Naive thymus-derived CD4-positive, alpha-beta T cell (primary cell): Measurements from ENCODE around the gene EIF1. TPM values are rescaled to one million over a fixed set of nuclear protein-coding genes. Genes with fewer than 3 reads are reported as not detected.

Experiments
- ATAC-seq: fragments of 150-1000 bp; cut with Tn5 transposase; 2 replicates; pipeline ENCODE4 v1.10.0; 2021; ENCODE audit warnings: mild to moderate bottlenecking, moderate library complexity
- CTCF ChIA-PET: fragments of 350-600 bp; sonication (Branson Sonifier 250); formaldehyde crosslinking; loops from one replicate; lab custom pipeline; 2021; ENCODE audit warnings: antibody characterized with exemption; lab: Charles Lee
- POLR2A ChIA-PET: fragments of 350-600 bp; sonication (Branson Sonifier 250); formaldehyde crosslinking; loops from one replicate; lab custom pipeline; 2021; ENCODE audit warnings: antibody characterized with exemption, inconsistent platforms; lab: Charles Lee
- DNase-seq, 9 donors: peaks; one replicate each; pipeline versions ENCODE4 v3.0.0 to v3.0.0-alpha.2; 2020 to 2022; ENCODE audit warnings: mixed read lengths in 1 of 9
- H3K27ac ChIP-seq: one replicate; pipeline ENCODE4 v1.7.0; 2013; ENCODE audit warnings: mild to moderate bottlenecking, low read depth, low read length, moderate library complexity
- H3K27me3 ChIP-seq, 2 donors: one replicate each; pipeline ENCODE4 v1.7.0; 2013; ENCODE audit warnings: low read length in 2 of 2, mild to moderate bottlenecking in 2 of 2, moderate library complexity in 2 of 2; ENCODE audit not compliant: control insufficient read depth in 2 of 2, insufficient read depth in 2 of 2
- H3K36me3 ChIP-seq, 3 experiments: 1 replicate in 2 of 3; 2 replicates in 1 of 3; pipeline ENCODE4 v1.7.0; 2013; ENCODE audit warnings: low read length in 3 of 3, mild to moderate bottlenecking in 3 of 3, moderate library complexity in 1 of 3; ENCODE audit not compliant: insufficient read depth in 3 of 3, control insufficient read depth in 2 of 3
- H3K4me1 ChIP-seq, 2 donors: one replicate each; pipeline ENCODE4 v1.7.0; 2013; ENCODE audit warnings: low read length in 2 of 2, mild to moderate bottlenecking in 2 of 2, moderate library complexity in 1 of 2; ENCODE audit not compliant: control insufficient read depth in 2 of 2, insufficient read depth in 2 of 2
- H3K4me3 ChIP-seq: 2 replicates; pipeline ENCODE4 v1.7.0; 2013; ENCODE audit warnings: mild to moderate bottlenecking, low read length
- H3K9me3 ChIP-seq, 3 experiments: 1 replicate in 2 of 3; 2 replicates in 1 of 3; pipeline ENCODE4 v1.7.0; 2013; ENCODE audit warnings: low read length in 3 of 3; ENCODE audit not compliant: control insufficient read depth in 2 of 3
- H3K27ac Mint-ChIP-seq, 9 donors: one replicate each; pipeline ENCODE4 v1.8.0; 2020 to 2022; ENCODE audit warnings: mixed read lengths in 9 of 9, mild to moderate bottlenecking in 8 of 9, moderate library complexity in 5 of 9, inconsistent platforms in 2 of 9
- H3K27me3 Mint-ChIP-seq, 5 donors: one replicate each; pipeline ENCODE4 v1.8.0; 2021 to 2022; ENCODE audit warnings: mixed read lengths in 5 of 5, mild to moderate bottlenecking in 1 of 5
- H3K36me3 Mint-ChIP-seq, 5 donors: one replicate each; pipeline ENCODE4 v1.8.0; 2020 to 2022; ENCODE audit warnings: mixed read lengths in 5 of 5, mild to moderate bottlenecking in 3 of 5, inconsistent platforms in 1 of 5
- H3K4me1 Mint-ChIP-seq, 7 donors: one replicate each; pipeline ENCODE4 v1.8.0; 2020 to 2022; ENCODE audit warnings: mixed read lengths in 7 of 7, mild to moderate bottlenecking in 3 of 7, inconsistent platforms in 1 of 7
- H3K4me3 Mint-ChIP-seq, 10 donors: one replicate each; pipeline ENCODE4 v1.8.0; 2020 to 2022; ENCODE audit warnings: mild to moderate bottlenecking in 10 of 10, mixed read lengths in 10 of 10, moderate library complexity in 6 of 10, inconsistent platforms in 2 of 10
- H3K9me3 Mint-ChIP-seq, 11 donors: one replicate each; pipeline ENCODE4 v1.8.0; 2020 to 2022; ENCODE audit warnings: mixed read lengths in 11 of 11, mild to moderate bottlenecking in 4 of 11, inconsistent platforms in 1 of 11, moderate library complexity in 1 of 11
- intact Hi-C, 2 donors: fragments of 100-400 bp; cut with micrococcal nuclease; formaldehyde crosslinking; loops; one replicate each; pipeline ENCODE4 v1.15.1; 2023
- polyA plus RNA-seq, 2 donors: library from polyadenylated mRNA; unstranded; fragments of 300-500 nt; fragmentation: Illumina TruSeq; gene quantifications; one replicate each; pipeline ENCODE4 v1.2.3, GENCODE V29; 2021
- total RNA-seq, 6 experiments: library from RNA in 5 of 6; stranded (reverse) in 5 of 6; gene quantifications; 1 replicate in 5 of 6; 2 replicates in 1 of 6; pipeline ENCODE4 v1.2.3 and lab custom pipeline; 2021 to 2026

Gene EIF1
- total and polyA plus RNA-seq, 7 experiments from 2014 or later, result 710 to 2,222 (median 934) TPM

GRCh38 chr17:41735744-41736143, 47.1 kb downstream of the EIF1 start:
- Mint-ChIP-seq H3K36me3 (peaks cover 0 to 4% (median 0%) of the 10 kb centered on the region in 5 donors), H3K4me1 (peaks cover 5 to 12% (median 8%) of the 10 kb centered on the region in 7 donors), H3K9me3 (no peaks in the 10 kb centered on the region), H3K27me3 (peaks cover 52 to 63% (median 57%) of the 10 kb centered on the region in 5 donors), H3K4me3 (no peak overlapping the region), H3K27ac (peak overlapping the region in 1 of 9 donors; percentile 32)
- peaks cover 0 to 13% of the 10 kb centered on the region in 2 donors for H3K4me1 ChIP-seq
- ChIA-PET POLR2A (no interaction called here), CTCF (interaction anchor here (2.8 kb wide), 1 partner anchor 66 kb away, joined by 17 read pairs; no protein-coding TSS in a partner anchor)
- no peak for DNase-seq
- no peak overlapping the region for H3K27ac ChIP-seq
- ATAC-seq, result no peak
- intact Hi-C loops, result loop anchor here (5.0 to 10.0 kb wide), 2 partner anchors 129 to 232 kb away; partner anchors contain the start of genes CNP (in 2 of the 2) and KLHL11 (in 1 of the 2)
- no peaks in the 10 kb centered on the region for H3K36me3 ChIP-seq
- no peaks in the 10 kb centered on the region for H3K9me3 ChIP-seq
- H3K27me3 ChIP-seq, result peaks cover 3 to 10% of the 10 kb centered on the region in 2 donors
- H3K4me3 ChIP-seq, result no peak overlapping the region

DNA sequence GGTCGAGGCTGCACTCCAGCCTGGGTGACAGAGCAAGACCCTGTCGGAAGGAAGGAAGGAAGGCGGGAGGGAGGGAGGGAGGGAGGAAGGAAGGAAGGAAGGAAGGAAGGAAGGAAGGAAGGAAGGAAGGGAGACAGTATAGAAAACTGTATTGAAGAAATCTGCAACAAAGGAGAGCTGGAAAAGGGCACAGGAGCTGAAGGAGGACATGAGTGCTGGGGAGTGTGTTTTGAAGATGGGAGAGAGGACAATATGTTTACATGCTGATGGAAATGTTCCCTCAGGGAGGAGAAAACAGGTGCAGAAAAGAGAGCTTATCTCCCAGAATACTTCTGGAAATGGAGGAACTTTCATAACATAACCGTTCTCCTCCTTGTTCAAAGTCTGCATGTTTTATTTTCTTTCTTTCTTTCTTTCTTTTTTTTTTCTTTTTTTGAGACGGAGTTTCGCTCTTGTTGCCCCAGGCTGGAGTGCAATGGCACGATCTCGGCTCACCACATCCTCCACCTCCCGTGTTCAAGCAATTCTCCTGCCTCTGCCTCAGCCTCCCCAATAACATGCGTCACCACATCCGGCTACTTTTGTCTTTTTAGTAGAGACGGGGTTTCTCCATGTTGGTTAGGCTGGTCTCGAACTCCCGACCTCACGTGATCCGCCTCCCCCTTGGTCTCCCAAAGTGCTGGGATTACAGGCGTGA, 48.4 kb downstream of the EIF1 start:
- peaks cover 0 to 13% of the 10 kb centered on the region in 2 donors for H3K4me1 ChIP-seq
- POLR2A ChIA-PET, result interaction anchor here (0.5 kb wide), 1 partner anchor 1435 kb away, joined by 3 read pairs; no protein-coding TSS in a partner anchor
- Mint-ChIP-seq H3K4me1 (peaks cover 4 to 12% (median 8%) of the 10 kb centered on the region in 7 donors), H3K27me3 (peaks cover 39 to 49% (median 45%) of the 10 kb centered on the region in 5 donors), H3K27ac (peak overlapping the region in 2 of 9 donors; percentile 4 to 51), H3K4me3 (peak overlapping the region in 3 of 10 donors; percentile 19 to 39 (median 24)), H3K36me3 (peaks cover 0 to 4% (median 0%) of the 10 kb centered on the region in 5 donors), H3K9me3 (no peaks in the 10 kb centered on the region)
- H3K27me3 ChIP-seq, result peaks cover 3 to 10% of the 10 kb centered on the region in 2 donors
- no peak overlapping the region for H3K4me3 ChIP-seq
- DNase-seq (peak in 2 of 9 donors; percentile 17 to 18), ATAC-seq (no peak)
- intact Hi-C loops, result loop anchor here (5.0 to 10.0 kb wide), 2 partner anchors 128 to 230 kb away; partner anchors contain the start of genes CNP (in 2 of the 2) and KLHL11 (in 1 of the 2)
- no peaks in the 10 kb centered on the region for H3K9me3 ChIP-seq
- CTCF ChIA-PET, result interaction anchor here (0.6 to 2.8 kb wide), 9 partner anchors 50 to 1128 kb away, joined by 3 to 17 read pairs (median 5); partner anchors contain the start of genes JUP and P3H4
- H3K36me3 ChIP-seq, result no peaks in the 10 kb centered on the region
- H3K27ac ChIP-seq, result no peak overlapping the region

- no peak overlapping the region for H3K27ac ChIP-seq
- no peaks in the 10 kb centered on the region for H3K9me3 Mint-ChIP-seq
- POLR2A ChIA-PET, result interaction anchor here (0.5 kb wide), 1 partner anchor 1434 kb away, joined by 3 read pairs; no protein-coding TSS in a partner anchor
- ATAC-seq, result peak; percentile 2
- no peaks in the 10 kb centered on the region for H3K9me3 ChIP-seq
- intact Hi-C loops, result loop anchor here (1.0 to 10.0 kb wide), 7 partner anchors 44 to 230 kb away; partner anchors contain the start of genes CNP (in 2 of the 2), JUP (in 1 of the 2), KLHL11 (in 1 of the 2) and P3H4 (in 1 of the 2)
- H3K4me3 Mint-ChIP-seq, result peak overlapping the region in 1 of 10 donors; percentile 19
- CTCF ChIA-PET, result interaction anchor here (0.6 to 2.8 kb wide), 8 partner anchors 51 to 1127 kb away, joined by 3 to 17 read pairs (median 5); partner anchors contain the start of gene P3H4
- H3K4me3 ChIP-seq, result no peak overlapping the region
- no peaks in the 10 kb centered on the region for H3K36me3 ChIP-seq
- H3K4me1 Mint-ChIP-seq, result peaks cover 4 to 12% (median 7%) of the 10 kb centered on the region in 7 donors
- peak in 1 of 9 donors; percentile 4 for DNase-seq
- peaks cover 0 to 13% of the 10 kb centered on the region in 2 donors for H3K4me1 ChIP-seq
- peaks cover 3 to 7% of the 10 kb centered on the region in 2 donors for H3K27me3 ChIP-seq
- H3K36me3 Mint-ChIP-seq, result peaks cover 0 to 4% (median 0%) of the 10 kb centered on the region in 5 donors
- H3K27ac Mint-ChIP-seq, result peak overlapping the region in 2 of 9 donors; percentile 39 to 51
- peaks cover 34 to 44% (median 40%) of the 10 kb centered on the region in 5 donors for H3K27me3 Mint-ChIP-seq
Measured at GRCh38 chr17:41737680-41738023, 49.0 kb downstream of the EIF1 start.

DNA sequence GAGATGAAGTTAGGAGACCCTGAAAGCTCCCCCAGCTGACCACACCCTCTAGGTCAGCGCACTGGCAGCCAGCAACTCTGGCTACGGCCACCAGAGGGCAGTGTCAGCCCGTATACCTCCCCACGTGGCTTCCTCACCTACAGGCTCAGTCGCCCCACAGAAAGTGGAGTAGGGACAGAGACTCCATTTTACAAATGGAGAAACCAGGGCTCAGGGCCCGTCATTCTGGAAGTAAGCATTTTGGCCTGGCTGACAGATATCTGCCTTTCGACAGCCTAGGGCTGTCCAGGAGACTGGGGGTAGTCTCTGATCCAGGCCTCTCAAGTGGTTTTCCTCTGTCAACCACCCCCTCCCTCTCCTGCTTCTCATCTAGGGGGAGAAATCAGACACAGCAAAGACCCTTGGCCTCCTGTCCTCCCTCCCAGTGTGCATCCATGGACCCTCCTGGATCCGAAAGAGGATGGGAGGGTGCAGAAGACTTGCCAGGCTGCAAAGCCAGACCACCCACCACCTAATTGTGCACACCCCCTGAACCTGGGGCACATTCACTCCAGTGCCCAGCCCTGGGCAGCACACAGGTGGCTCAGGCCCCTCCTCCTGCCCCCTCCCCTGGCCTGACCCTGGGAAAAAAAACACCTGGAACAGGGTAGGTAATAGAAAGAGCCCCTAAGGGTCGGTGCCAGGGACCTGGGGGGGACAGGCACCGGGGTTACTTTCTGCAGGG, 49.6 kb downstream of the EIF1 start:
- DNase-seq (peak; percentile 61 to 83 (median 74)), ATAC-seq (peak; percentile 97)
- Mint-ChIP-seq H3K27me3 (peaks cover 31 to 38% (median 37%) of the 10 kb centered on the region in 5 donors), H3K4me1 (peaks cover 4 to 12% (median 7%) of the 10 kb centered on the region in 7 donors), H3K27ac (peak overlapping the region in 1 of 9 donors; percentile 39), H3K36me3 (peaks cover 0 to 4% (median 0%) of the 10 kb centered on the region in 5 donors), H3K9me3 (no peaks in the 10 kb centered on the region), H3K4me3 (no peak overlapping the region)
- intact Hi-C loops, result loop anchor here (1.0 to 10.0 kb wide), 7 partner anchors 43 to 229 kb away; partner anchors contain the start of genes CNP (in 2 of the 2), JUP (in 1 of the 2), KLHL11 (in 1 of the 2) and P3H4 (in 1 of the 2)
- H3K9me3 ChIP-seq, result no peaks in the 10 kb centered on the region
- CTCF ChIA-PET, result interaction anchor here (0.9 to 2.8 kb wide), 7 partner anchors 50 to 77 kb away, joined by 3 to 17 read pairs (median 5); partner anchors contain the start of gene P3H4
- POLR2A ChIA-PET, result no interaction called here
- peaks cover 3 to 7% of the 10 kb centered on the region in 2 donors for H3K27me3 ChIP-seq
- H3K4me1 ChIP-seq, result peaks cover 0 to 13% of the 10 kb centered on the region in 2 donors
- H3K27ac ChIP-seq, result no peak overlapping the region
- H3K36me3 ChIP-seq, result no peaks in the 10 kb centered on the region
- H3K4me3 ChIP-seq, result no peak overlapping the region

DNA sequence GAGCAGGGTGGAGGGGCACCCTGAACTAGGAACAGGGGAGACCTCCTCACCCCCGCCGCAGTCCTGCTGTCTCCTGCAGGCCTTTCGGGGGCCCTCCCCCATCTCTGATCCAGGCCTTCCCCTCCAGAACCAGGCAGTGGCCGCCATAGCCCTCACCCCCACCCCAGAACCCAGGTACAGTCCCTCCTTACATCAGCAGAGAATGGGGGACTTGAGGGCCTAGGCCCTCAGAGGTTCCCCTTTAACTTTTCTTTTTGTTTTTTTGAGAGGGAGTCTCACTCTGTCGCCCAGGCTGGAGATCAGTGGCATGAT, 50.1 kb downstream of the EIF1 start:
- H3K4me1 ChIP-seq, result peaks cover 0 to 13% of the 10 kb centered on the region in 2 donors
- DNase-seq, result no peak
- peaks cover 3 to 12% (median 5%) of the 10 kb centered on the region in 7 donors for H3K4me1 Mint-ChIP-seq
- H3K4me3 ChIP-seq, result no peak overlapping the region
- no peak overlapping the region for H3K4me3 Mint-ChIP-seq
- CTCF ChIA-PET, result no interaction called here
- intact Hi-C loops, result loop anchor here (1.0 to 10.0 kb wide), 7 partner anchors 43 to 229 kb away; partner anchors contain the start of genes CNP (in 2 of the 2), JUP (in 1 of the 2), KLHL11 (in 1 of the 2) and P3H4 (in 1 of the 2)
- H3K27ac ChIP-seq, result no peak overlapping the region
- no peaks in the 10 kb centered on the region for H3K9me3 Mint-ChIP-seq
- POLR2A ChIA-PET, result no interaction called here
- H3K9me3 ChIP-seq, result no peaks in the 10 kb centered on the region
- ATAC-seq, result no peak
- peaks cover 28 to 34% (median 32%) of the 10 kb centered on the region in 5 donors for H3K27me3 Mint-ChIP-seq
- peaks cover 0 to 4% (median 0%) of the 10 kb centered on the region in 5 donors for H3K36me3 Mint-ChIP-seq
- H3K27me3 ChIP-seq, result peaks cover 3 to 7% of the 10 kb centered on the region in 2 donors
- H3K27ac Mint-ChIP-seq, result no peak overlapping the region
- no peaks in the 10 kb centered on the region for H3K36me3 ChIP-seq
